Measurements from ENCODE around the gene ZNF618.
"Not testable (repeated sequence)": the region's sequence is repeated elsewhere in the genome, so short reads cannot be mapped to it uniquely, and the experiment has no call there.

The ZNF618 gene

DNA sequence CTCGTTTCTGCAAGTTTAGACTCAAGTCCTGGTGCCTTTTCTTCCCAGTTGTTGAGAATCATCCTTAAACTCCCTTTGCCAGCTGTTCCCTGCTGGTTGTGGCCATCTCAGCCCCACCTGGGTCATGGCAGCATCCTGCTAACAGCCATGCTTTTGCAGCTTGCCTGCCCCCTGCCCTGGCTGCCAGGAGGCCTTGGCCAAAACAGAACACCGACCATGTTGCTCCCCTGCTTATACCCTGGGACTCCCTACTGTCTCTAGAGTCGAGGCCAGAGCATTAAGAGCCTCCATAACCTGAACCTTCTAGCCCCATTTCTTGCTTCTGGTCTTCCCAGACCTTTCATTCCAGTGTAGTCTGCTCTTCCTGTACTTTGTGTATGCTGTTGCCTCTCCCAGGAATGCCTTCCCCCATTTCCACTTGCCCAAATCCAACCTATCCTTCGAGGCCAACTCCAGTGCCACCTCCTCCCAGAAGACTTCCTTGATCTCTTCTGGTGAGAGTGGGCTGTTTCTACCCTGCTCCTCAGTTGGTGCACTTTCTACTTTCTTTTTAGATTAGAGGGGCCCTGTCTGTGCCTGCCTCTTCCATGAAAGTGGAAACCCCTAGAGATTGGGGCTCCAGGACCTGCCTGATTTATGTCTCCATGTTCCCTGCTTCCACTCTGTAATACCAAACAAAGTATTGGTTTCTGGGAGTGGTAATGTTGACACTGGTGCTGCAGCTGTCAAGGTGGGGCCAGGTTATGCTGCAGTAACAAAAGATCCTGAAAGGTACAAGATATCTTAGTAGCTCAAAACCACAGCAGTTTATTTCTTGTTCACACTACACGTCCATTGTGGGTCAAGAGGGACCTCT is 113.8 kb downstream of the ZNF618 start:
- DNase-seq = no peak

DNA sequence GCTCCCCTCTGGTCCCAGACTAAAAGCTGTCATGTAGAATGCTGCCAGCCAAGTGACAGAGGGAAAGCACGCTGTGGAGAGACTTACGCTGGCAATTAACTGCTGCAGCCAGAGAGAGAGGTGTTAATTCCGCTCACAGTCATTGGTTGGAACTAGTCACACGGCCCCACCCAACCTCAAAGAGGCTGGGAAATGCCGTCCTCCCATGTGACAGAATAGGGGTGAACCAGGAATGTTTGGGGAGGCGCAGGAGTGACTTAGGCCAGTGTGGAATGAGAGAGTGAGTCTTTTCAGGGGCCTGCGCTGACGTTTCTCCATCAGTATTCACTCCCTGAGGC is 114.4 kb downstream of the ZNF618 start:
- no peak for DNase-seq

DNA sequence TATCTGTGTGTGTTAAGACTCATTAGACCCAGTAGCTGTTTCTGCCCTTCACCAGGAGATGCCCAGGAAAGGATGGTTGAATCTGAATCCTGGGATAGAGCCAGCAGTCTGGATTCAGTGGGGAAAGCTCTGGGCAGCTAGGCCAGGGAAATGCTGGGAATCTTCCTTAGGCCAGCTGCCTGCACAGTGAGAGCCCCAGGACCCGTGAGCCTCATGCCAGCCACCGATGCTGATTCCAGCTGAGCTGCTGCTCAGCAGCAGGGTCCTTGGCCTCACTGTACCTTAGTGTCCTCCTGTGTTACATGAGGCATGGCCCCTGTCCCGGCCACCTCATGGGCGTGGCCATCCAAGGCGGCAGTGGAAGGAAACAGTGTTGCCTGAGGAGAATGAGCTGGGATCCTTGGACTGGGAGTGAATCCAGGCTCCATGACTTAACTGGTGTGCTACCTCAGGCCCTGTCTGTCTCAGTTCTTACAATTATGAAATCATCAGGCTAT is 114.9 kb downstream of the ZNF618 start:
- DNase-seq = no peak

DNA sequence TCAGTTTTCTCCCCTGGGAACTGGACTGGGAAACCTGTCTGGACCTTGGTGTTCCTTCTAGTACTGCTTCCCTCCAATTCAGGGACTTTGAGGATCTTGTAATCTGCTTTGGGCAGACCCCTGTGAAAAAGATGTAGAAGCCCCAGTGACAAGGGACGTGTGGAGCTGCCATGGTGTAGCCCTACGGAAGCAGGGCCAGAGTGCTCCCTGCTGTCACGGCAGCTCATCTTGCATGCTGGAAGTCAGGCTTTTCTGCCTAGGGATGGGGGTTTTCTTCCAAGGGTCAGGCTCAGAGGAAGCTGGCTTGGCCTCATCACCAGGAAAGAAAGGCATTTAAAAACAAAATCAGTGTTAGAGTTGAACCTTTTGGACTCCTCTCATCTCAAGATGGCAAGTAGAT is 115.6 kb downstream of the ZNF618 start:
- DNase-seq = no peak

DNA sequence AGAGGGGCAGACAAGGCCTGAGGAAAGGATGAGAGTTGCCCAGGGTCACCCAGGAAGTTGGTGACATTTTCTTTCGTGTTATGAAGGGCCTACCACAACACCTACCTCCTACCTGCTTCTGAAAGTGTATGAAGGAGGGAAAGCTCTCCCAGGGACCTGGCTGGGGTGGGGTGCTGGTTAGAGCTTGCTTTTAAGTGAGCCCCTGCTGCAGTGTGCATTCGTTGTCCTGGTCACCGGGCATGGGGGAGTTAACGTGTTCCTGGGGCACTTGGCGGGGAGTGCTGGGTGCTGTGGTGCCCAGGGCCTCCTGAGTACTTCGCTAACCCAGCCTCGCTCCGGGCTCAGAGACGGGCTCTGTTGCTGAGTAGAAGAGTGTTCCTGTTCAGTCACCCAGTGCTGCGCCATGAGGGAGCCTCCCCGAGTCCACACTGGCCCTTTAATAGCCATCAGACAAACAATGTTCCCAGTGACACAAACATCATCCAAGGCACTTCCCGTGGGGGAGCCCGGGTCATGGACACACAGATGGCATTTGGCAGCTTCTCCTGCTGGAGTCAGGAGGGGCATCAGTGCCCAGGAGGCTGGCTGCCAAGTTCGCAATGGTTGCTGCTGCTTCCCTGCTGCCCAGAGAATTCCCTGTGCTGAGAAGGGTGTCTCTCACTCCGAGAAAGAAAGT is 116.3 kb downstream of the ZNF618 start:
- no peak for DNase-seq

DNA sequence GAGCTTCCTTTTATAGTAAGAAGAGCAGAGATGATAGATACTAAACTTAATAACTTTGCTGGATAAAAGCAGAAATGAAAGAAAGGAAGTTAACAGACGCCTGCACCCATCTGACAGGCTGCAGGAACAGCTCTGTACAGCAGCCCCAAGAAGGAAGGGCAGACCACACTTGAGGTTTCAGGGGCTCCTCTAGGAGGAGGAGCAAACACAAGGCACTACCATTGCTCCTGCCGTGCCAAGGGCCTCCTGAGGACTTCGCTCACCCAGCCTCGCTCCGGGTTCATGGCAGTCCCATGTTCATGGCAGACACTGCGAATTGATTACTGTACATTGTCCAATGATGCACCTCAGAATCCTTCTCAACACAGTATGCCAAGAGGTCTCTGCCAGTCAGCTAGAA is 116.9 kb downstream of the ZNF618 start:
- no peak for DNase-seq

DNA sequence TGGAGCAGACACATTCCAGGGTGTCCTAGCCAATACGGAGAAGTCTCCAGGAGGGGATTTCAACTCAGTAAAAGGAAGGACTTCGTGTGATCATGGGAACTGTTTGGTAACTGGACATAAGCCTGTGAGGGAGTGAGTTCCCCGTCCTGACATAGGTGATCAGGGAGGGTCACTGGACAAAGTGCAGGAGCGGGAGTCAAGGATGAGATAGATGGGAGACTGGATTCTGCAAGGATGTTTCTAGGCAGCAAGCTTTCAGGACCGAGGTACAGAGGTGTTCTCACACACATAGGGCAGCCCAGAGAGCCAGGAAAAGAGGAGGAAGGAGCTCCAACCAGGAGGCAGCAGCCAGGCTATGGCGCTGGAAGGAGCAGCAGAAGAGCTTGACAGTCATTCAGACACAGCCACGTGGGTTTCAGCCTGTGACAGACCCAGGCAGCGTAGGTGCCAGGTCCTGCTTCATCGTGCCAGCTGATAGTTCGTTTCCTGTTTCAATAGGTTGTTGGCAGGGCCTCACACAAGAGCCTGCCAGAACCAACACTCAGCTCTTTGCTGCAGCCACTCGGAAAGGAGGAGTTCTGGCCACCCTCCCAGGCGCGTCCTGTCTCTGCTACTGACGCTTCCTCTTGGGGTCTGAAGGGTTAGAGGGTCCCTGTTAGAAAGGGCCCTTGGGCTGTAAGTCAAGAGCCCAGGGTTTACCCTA is 117.9 kb downstream of the ZNF618 start:
- DNase-seq = peak; percentile 10

DNA sequence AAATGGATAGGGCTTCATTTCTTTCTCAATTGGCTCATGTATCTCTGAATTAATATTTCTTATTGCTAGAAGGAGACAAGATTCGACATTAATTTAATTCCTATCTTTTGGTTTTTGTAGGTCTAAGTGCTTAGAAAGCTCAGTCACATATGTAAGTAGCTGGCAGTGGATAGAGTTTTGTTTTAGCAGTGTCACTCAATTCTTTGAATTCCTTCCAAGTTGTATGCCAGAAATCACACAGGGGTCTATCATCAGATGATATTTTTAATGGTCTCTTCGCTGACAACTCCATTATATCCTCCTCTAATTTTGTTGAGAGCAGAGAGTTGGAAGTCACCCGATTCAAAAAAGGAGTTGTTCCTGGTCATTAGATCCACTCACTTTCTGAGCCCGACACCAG is 119.3 kb downstream of the ZNF618 start:
- DNase-seq = no peak

DNA sequence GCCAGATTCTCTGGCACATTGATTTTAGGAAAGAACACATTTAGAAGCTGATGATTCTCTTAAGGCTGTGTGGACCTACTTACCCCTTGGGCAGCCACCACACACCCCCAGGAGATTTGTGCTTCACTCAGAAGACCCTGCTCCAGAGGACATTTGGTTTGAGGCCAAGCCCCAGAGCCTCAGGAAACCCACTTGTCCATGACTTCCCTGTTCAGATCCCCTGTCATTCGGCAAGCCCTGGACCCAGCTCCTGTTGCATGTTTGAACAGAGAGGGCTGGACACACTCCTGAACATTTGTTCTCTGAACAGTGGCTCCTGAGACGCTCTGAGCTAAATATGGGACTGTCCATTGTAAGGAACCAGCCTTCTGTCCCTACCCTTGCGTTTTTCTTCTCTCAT is 119.9 kb downstream of the ZNF618 start:
- DNase-seq = no peak

DNA sequence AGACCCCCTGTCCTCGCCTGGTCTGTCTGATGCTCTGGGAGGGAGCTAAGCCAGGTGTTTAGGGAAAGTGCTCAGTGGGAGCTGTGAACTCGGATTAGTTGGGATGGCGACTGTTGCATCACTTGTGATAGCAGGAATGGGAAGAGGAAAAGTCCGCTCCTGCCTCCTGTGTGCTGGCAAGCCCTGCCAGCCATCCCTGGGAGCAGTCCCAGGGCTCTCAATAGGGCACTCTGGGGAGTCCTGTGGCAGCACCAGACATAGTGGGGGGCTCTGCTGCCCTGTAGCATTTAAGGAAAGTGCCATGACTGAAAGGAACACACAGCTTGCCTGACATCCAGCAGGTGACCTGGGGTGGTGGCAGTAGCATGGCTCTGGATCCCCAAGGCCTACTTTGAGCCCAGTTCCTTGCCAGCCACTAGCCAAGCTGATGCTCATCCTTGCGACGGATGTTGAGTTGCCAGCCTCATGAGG is 120.5 kb downstream of the ZNF618 start:
- DNase-seq = no peak

DNA sequence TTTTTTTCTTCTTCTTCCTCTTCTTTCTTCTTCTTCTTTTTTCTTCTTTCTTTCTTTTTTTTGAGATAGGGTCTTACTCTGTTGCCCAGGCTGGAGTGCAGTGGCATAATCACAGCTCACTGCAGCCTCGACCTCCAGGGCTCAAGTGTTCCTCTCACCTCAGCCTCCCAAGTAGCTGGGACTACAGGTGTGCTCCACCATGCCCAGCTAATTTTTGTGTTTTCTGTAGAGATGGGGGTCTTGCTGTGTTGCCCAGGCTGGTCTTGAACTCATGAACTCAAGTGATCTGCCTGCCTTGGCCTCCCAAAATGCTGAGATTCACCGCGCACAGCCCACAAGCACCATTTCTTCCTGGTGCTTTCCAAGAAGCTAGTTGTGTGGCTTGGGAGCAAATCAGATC is 121.0 kb downstream of the ZNF618 start:
- DNase-seq = not testable (repeated sequence)

DNA sequence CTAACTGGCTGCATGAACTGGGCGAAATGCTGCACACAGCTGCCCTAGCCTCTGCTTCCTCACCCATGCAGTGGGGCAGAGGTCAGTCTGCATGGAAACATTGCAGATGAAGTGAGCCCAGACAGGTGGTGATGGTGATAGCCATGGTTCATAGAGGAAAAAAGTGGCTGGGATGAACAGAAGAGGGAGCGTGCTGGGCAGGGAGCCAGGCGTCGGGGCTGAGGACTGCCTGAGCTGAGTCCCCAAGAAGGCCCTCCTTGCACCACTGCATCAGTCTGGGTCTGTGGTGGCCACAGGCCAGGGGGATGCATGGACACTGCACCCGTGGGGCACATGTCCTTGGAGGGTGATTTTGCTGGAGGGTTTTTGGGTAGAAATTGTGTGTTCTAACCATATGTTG is 121.5 kb downstream of the ZNF618 start:
- DNase-seq = no peak

DNA sequence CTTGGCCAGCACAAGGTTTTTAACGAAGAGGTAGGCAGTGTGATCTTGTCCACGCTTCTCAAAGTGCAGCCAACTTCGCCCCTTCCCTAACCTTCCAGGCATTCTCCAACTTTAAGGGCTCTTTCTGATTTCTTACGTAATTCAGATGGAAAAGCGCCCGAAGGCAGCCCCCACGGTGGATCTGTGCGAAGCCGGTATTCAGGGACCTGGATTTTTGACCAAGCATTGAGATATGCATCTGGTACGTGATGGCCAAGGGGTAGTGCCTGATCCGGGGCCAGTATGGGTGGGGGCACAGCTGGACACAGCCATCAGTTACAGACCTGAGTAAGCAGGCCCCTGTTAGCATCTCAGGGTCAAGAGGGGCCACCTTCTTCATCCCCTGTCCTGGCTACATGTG is 122.0 kb downstream of the ZNF618 start:
- no peak for DNase-seq

DNA sequence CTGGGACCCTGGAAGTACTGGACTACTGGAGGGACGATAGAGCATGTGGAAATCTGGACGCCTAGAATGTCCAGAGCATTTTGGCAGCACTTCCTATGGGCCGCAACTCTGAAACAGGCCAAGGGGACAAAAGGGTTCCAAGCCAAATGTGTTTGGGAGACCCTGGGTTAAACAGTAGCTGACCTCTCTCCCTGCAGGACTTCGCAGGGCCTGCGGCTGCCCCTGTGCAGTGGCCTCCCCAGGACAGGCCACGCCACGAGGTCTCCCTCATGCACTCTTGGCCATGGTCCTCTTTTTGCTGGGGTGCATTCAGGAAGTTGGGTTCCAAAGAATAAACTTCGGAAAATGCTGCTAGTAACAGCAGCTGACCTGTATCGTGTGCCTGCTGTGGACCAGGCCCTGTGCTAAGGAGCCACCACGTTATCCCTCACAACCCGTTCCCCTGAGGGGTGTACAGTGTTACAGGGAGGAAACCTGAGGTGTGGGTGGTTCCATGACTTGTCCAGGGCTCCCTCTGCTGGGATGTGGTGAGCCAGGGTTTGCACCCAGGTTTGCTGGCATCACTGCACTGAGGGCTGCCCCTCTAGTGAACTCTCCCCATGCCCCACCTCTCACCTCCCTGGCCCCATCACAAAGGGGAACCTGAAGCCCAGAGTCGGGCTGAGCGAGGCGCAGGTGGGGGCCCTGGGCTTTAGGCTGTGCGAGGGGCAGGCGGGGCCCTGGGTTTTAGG is 122.6 kb downstream of the ZNF618 start:
- DNase-seq = peak; percentile 17

DNA sequence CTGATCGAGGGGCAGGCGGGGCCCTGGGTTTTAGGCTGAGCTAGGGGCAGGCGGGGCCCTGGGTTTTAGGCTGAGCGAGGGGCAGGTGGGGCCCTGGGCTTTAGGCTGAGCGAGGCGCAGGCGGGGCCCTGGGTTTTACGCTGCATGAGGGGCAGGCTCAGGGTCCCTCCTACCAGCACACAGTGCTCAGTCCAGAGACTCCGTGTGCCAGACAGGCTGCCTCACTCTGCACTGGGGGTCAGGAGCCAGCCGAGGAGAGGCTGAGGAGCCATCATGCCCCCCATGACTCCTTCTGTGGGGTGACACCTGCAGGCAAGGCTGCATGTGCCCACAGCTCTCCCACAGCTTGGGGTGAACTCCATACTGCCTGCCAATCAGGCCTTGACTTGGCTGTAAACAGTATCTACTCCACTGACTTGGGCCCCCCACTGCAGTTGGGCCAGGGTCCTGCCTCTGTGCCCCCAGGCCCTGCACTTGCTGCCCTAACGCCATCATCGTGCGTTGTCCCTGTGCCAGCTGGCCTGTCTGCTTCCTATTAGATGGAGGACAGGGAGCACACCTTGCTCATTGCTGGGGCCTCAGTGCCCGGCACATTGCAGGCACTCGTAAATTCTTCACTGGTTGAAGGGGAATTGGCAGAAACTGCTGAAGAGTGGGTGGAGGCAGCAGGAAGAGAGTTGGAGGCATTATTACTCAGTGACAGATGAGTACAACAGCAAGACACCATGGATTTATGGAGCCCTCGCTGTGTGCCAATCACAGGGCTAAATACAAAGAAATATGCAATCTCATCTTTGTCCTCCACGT is 123.3 kb downstream of the ZNF618 start:
- DNase-seq = no peak

DNA sequence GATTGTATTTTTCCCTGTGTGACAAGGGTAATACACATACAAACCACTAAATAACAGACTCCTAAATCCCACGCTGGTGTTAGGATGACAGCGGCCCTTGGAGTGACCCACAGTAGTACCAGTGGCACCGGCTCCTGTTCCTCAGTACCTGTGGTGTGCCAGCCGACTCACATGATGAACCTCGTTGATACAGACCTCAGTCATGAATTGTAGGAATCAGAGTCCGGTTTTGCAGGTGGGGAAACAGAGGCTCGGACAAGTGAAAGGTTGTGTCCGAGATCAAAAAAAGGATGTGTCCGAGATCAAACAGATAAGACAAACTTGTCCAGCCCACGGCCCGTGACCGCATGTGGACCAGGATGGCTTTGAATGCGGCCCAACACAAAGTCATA is 124.0 kb downstream of the ZNF618 start:
- no peak for DNase-seq

DNA sequence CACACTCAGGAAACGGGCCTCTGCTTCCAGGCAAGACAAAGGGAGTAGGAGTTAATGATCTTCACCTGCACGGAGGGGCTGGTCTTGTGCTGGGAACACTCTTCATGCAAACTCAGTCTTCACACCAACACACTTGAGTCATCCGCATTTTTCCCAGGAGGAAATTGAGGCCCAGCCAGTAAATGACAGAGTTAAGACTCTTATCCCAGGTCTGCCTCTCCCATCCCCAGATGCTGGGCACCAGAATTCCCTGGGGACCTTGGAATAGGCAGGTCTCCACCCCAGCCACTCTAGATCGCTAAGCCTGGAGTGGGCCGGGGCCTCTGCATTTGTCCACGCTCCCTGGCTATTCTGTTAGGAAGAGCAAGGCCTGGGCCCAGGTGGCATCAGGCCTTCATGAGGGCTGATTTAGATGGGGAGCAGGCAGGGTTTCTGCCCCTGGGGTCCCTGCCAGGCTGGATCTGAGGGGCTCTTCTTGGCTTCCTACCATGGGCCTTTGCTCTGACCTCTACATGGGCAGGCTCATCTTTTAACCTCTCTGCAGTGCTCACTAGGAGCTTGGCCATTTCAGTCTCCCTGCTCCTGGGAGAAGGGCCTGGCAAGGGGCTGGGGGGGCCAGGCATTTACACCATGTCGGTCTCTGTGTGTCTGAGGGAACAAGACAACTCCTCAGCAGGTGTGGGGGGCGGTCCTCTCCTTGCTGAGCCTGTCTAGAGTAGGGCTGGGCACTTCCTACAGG is 124.7 kb downstream of the ZNF618 start:
- peak; percentile 13 for DNase-seq

DNA sequence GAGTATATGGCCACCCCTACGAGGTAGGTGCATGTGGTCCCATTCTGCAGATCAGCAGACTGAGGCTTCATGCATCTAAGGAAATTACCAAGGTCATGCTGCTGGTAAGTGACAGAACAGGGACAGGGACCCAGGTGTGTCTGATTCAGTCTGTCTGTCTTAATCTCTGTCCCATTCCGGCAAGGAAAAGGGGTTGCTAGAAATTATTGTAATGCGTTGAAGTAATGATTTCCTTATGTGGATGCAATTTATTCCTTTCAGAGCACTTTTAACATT is 125.2 kb downstream of the ZNF618 start:
- DNase-seq = no peak

DNA sequence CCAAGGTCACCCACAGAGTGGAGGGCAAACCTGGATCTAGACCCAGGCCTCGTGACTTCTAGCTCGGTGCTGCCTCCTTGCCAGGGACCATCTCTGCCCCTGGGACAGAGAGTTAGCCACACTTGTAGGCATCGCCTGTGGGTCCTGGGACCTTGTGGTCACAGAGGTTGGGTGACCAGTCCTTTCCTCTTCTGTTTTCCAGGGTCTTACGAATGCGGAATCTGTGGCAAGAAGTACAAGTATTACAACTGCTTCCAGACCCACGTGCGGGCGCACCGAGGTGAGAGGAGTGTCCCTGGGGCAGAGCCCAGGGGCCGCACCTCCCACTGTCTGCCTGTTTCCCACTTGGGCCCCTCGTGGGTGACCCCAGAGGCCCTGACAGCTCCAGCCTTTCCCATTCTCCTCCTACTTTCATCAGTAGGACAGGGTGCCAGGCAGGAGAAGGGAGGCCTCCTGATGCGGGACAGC is 125.7 kb downstream of the ZNF618 start:
- no peak for DNase-seq

DNA sequence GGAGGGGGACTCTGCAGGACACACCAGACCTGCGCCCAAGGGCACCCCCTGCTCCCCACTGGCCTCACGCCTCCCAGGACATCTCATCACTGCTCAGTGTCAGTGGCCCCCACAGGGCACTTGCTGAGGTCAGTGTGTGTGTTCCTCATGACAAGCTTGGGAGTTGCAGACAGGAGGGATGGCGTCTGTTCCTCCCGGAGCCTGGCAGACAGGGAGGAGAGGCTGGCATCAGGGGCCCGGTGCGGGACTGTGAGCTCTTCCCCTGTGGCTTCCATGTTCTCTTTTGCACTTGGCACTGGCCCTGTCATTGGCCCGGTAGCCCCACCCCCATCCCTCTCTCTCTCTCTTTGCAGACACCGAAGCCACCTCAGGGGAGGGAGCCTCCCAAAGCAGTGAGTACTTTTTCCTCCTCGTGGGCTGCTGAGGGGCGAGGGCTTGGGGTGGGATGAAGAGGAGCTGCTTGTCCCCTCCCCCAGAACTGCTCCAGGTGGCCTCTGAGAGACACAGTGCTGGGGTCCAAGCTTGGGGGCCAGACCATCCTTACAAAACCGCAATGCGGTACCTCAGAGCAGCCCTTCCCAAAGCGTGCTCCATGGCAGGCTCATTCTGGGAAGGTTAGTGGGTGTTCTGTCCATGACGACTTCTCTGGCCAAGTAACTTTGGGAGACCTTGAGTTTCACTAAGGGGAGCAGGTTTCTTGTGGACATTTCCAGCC is 126.3 kb downstream of the ZNF618 start:
- no peak for DNase-seq

DNA sequence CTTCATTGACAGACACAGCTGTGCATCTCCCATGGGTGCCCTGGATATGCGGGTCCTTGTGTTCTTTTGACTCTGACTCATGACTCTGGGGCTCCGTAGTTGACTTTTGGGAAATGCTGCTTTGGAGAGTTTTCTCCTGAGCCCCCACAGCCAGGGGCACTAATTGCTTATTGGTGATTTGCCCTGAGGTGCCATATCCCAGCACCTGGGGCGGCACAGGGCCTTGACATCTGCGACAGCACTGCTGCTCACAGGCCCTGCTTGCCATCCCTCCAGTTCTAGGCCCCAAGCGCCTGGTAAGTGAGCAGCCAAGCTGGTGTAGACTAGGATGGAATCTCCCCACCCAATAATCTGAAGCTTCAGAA is 126.9 kb downstream of the ZNF618 start:
- DNase-seq = no peak

All from fibroblast of skin of back (primary cell).